Activated B cell treated with CpG ODN at 0.5 μM for 24 hours (primary cell): ENCODE data around the gene DEXI. TPM values are rescaled to one million over a fixed set of nuclear protein-coding genes. Genes with fewer than 3 reads are reported as not detected.

ENCODE experiments used
- ATAC-seq: fragments of 200-7000 bp; cut with Tn5 transposase; one replicate; pipeline ENCODE4 v1.10.0; 2021; ENCODE audit warnings: low read depth, mild to moderate bottlenecking, moderate library complexity
- CTCF ChIA-PET: fragments of 350-600 bp; sonication (Branson Sonifier 250); formaldehyde crosslinking; loops from one replicate; lab custom pipeline; 2021; ENCODE audit warnings: antibody characterized with exemption; lab: Charles Lee
- POLR2A ChIA-PET: fragments of 350-600 bp; sonication (Branson Sonifier 250); formaldehyde crosslinking; loops from one replicate; lab custom pipeline; 2021; ENCODE audit warnings: antibody characterized with exemption; lab: Charles Lee
- DNase-seq: peaks from one replicate; pipeline ENCODE4 v3.0.0; 2022
- H3K27ac Mint-ChIP-seq: one replicate; pipeline ENCODE4 v1.8.0; 2020; ENCODE audit warnings: mixed read lengths
- H3K27me3 Mint-ChIP-seq: one replicate; pipeline ENCODE4 v1.8.0; 2021; ENCODE audit warnings: mixed read lengths
- H3K36me3 Mint-ChIP-seq: one replicate; pipeline ENCODE4 v1.8.0; 2021; ENCODE audit warnings: low read depth, mixed read lengths
- H3K4me1 Mint-ChIP-seq: one replicate; pipeline ENCODE4 v1.8.0; 2021; ENCODE audit warnings: mixed read lengths
- H3K4me3 Mint-ChIP-seq: one replicate; pipeline ENCODE4 v1.8.0; 2020; ENCODE audit warnings: mild to moderate bottlenecking, mixed read lengths
- H3K9me3 Mint-ChIP-seq: one replicate; pipeline ENCODE4 v1.8.0; 2020; ENCODE audit warnings: mixed read lengths
- CTCF ChIP-seq: fragments of 200-600 bp; IDR thresholded peaks from one replicate; pipeline ENCODE4 v1.8.0; 2022; ENCODE audit warnings: antibody characterized with exemption, mild to moderate bottlenecking
- intact Hi-C: fragments of 100-400 bp; cut with micrococcal nuclease; formaldehyde crosslinking; loops from one replicate; pipeline ENCODE4 v1.15.1; 2024
- total RNA-seq: library from RNA; stranded (reverse); gene quantifications from 2 replicates; pipeline ENCODE4 v1.2.3, GENCODE V29; 2022

The DEXI gene
- total RNA-seq, 1 donor from 2014 or later, result 18.0 TPM

GRCh38 chr16:10906914-10907756 lies 35.1 kb downstream of the DEXI start:
- intact Hi-C loops, result no loop called here
- ChIA-PET CTCF (no interaction called here), POLR2A (interaction anchor here (0.5 to 12.9 kb wide), 8 partner anchors 9 to 72 kb away, joined by 3 to 234 read pairs (median 6); partner anchors contain the start of gene CIITA)
- Mint-ChIP-seq H3K4me1 (peaks cover 66% of the 10 kb centered on the region), H3K27ac (peak overlapping the region; percentile 64), H3K4me3 (no peak overlapping the region), H3K27me3 (no peaks in the 10 kb centered on the region), H3K36me3 (peaks cover 94% of the 10 kb centered on the region), H3K9me3 (no peaks in the 10 kb centered on the region)
- no peak for TF ChIP-seq CTCF
- ATAC-seq (no peak), DNase-seq (no peak)

DNA sequence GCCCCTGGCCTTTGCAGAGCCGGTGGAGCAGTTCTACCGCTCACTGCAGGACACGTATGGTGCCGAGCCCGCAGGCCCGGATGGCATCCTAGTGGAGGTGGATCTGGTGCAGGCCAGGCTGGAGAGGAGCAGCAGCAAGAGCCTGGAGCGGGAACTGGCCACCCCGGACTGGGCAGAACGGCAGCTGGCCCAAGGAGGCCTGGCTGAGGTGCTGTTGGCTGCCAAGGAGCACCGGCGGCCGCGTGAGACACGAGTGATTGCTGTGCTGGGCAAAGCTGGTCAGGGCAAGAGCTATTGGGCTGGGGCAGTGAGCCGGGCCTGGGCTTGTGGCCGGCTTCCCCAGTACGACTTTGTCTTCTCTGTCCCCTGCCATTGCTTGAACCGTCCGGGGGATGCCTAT lies 35.8 kb downstream of the DEXI start:
- H3K27me3 Mint-ChIP-seq, result no peaks in the 10 kb centered on the region
- peak overlapping the region; percentile 64 for H3K27ac Mint-ChIP-seq
- no peaks in the 10 kb centered on the region for H3K9me3 Mint-ChIP-seq
- CTCF ChIA-PET, result interaction anchor here (0.7 kb wide), 1 partner anchor 118 kb away, joined by 3 read pairs; no protein-coding TSS in a partner anchor
- DNase-seq, result no peak
- POLR2A ChIA-PET, result interaction anchor here (0.5 to 3.5 kb wide), 7 partner anchors 9 to 39 kb away, joined by 3 to 21 read pairs (median 6); no protein-coding TSS in a partner anchor
- peaks cover 63% of the 10 kb centered on the region for H3K4me1 Mint-ChIP-seq
- TF ChIP-seq CTCF, result no peak
- intact Hi-C loops, result no loop called here
- no peak overlapping the region for H3K4me3 Mint-ChIP-seq
- peaks cover 95% of the 10 kb centered on the region for H3K36me3 Mint-ChIP-seq
- ATAC-seq, result no peak

DNA sequence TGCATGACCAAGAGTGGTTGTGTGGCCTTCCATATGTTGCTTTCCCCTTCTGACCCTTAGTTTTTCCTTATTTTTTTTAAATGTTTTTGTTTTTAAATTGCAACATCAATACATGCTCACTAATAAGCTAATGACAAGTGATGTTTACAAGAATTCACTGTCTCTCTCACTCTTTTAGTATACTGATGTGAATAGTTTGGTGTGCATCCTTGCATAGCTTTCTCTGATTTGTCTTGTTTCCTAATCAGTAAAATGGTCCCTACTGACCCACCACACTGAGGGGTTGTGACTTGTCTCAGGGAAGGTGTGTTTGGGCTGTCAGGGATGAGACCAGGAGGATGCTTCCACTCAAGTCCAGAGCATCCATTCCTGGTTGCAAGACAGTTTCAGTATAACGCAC lies 39.3 kb downstream of the DEXI start:
- no peak for TF ChIP-seq CTCF
- ATAC-seq (no peak), DNase-seq (no peak)
- H3K9me3 Mint-ChIP-seq, result no peaks in the 10 kb centered on the region
- peak overlapping the region; percentile 91 for H3K27ac Mint-ChIP-seq
- POLR2A ChIA-PET, result interaction anchor here (0.6 to 5.5 kb wide), 5 partner anchors 8 to 29 kb away, joined by 3 to 45 read pairs (median 6); no protein-coding TSS in a partner anchor
- peaks cover 61% of the 10 kb centered on the region for H3K4me1 Mint-ChIP-seq
- H3K27me3 Mint-ChIP-seq, result no peaks in the 10 kb centered on the region
- peaks cover 95% of the 10 kb centered on the region for H3K36me3 Mint-ChIP-seq
- CTCF ChIA-PET, result no interaction called here
- intact Hi-C loops, result no loop called here
- no peak overlapping the region for H3K4me3 Mint-ChIP-seq

DNA sequence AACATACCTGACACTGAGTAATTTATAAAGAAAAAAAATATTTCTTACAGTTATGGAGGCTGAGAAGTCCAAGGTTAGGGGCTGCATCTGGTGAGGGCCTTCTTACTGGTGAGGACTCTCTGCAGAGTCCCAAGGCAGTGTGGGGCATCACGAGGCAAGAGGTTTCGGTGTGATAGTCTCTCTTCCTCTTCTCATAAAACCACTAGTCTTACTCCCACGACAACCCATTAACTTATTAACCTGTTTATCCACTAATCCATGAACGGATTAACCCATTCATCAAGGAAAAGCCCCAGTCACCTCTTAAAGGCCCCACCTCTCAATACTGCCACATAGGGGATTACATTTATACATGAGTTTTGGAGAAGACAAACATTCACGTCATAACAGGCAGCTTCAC lies 45.1 kb downstream of the DEXI start:
- DNase-seq (no peak), ATAC-seq (peak; percentile 81)
- Mint-ChIP-seq H3K27ac (peak overlapping the region; percentile 91), H3K9me3 (no peaks in the 10 kb centered on the region), H3K36me3 (peaks cover 93% of the 10 kb centered on the region), H3K4me1 (peaks cover 94% of the 10 kb centered on the region), H3K4me3 (peak overlapping the region; percentile 67), H3K27me3 (no peaks in the 10 kb centered on the region)
- ChIA-PET CTCF (interaction anchor here (0.7 to 1.9 kb wide), 6 partner anchors 15 to 35 kb away, joined by 3 to 13 read pairs (median 3); partner anchors contain the start of gene CIITA), POLR2A (interaction anchor here (0.9 to 4.3 kb wide), 16 partner anchors 8 to 153 kb away, joined by 3 to 73 read pairs (median 6); partner anchors contain the start of genes CIITA and NUBP1)
- intact Hi-C loops, result loop anchor here (1.0 kb wide), 3 partner anchors 15 to 27 kb away; partner anchors contain the start of gene CIITA
- no peak for TF ChIP-seq CTCF

- no peak for TF ChIP-seq CTCF
Observed at GRCh38 chr16:10896723-10897122, 45.5 kb downstream of the DEXI start.

More at GRCh38 chr16:10896723-10897122, 45.5 kb downstream of the DEXI start:
- no peaks in the 10 kb centered on the region for H3K27me3 Mint-ChIP-seq
- peak overlapping the region; percentile 91 for H3K27ac Mint-ChIP-seq
- peaks cover 96% of the 10 kb centered on the region for H3K4me1 Mint-ChIP-seq
- no peak for DNase-seq
- H3K36me3 Mint-ChIP-seq, result peaks cover 92% of the 10 kb centered on the region
- peak; percentile 23 for ATAC-seq
- ChIA-PET POLR2A (interaction anchor here (0.7 to 4.3 kb wide), 15 partner anchors 8 to 145 kb away, joined by 3 to 73 read pairs (median 7); partner anchors contain the start of gene CIITA), CTCF (interaction anchor here (1.4 to 1.9 kb wide), 2 partner anchors 19 to 28 kb away, joined by 3 to 13 read pairs; partner anchors contain the start of gene CIITA)
- peak overlapping the region; percentile 67 for H3K4me3 Mint-ChIP-seq
- intact Hi-C loops, result loop anchor here (1.0 kb wide), 3 partner anchors 16 to 26 kb away; partner anchors contain the start of gene CIITA
- H3K9me3 Mint-ChIP-seq, result peaks cover 1% of the 10 kb centered on the region
